ENCODE data around the gene LPP. TPM values are rescaled to one million over a fixed set of nuclear protein-coding genes. Genes with fewer than 3 reads are reported as not detected.

LPP gene
- polyA plus RNA-seq, 2 of the 4 experiments (the other 2 are of a cell fraction) = 11.0 to 30.8 TPM

- H3K27ac ChIP-seq = no peak overlapping the region
Measured at GRCh38 chr3:188876370-188876769, 722.4 kb downstream of the LPP start.

GRCh38 chr3:188877381-188877780 lies 723.4 kb downstream of the LPP start:
- peaks cover 23% of the 10 kb centered on the region for H3K4me1 ChIP-seq
- H3K4me2 ChIP-seq = no peak overlapping the region
- ATAC-seq = no peak
- ChIA-PET POLR2A (no interaction called here), CTCF (no interaction called here)
- FAIRE-seq = no peak
- DNase-seq (ENCODE audit: low read depth in 1 of 2, low spot score in 1 of 2) = no peak
- TF ChIP-seq HES2 (IDR thresholded peaks at IDR 0.05) (no peak), TFCP2L1 (CRISPR knock-in tag; IDR thresholded peaks at IDR 0.05) (no peak)
- WGBS (ENCODE audit: missing lambda C conversion rate) = 67% methylated on average over 3 of the region's 3 CpGs
- no peaks in the 10 kb centered on the region for H3K9me3 ChIP-seq
- no peak overlapping the region for H3K4me3 ChIP-seq
- H3K27ac ChIP-seq = no peak overlapping the region

More at GRCh38 chr3:188876370-188876769, 722.4 kb downstream of the LPP start:
- no peak overlapping the region for H3K4me3 ChIP-seq
- H3K4me2 ChIP-seq = no peak overlapping the region
- FAIRE-seq = no peak
- TF ChIP-seq BHLHE40 (IDR thresholded peaks at IDR 0.05; ENCODE audit: low read depth, low read length) (no peak), CEBPB (IDR thresholded peaks at IDR 0.05) (no peak), MAFK (IDR thresholded peaks at IDR 0.05; ENCODE audit: partially characterized antibody) (no peak), CHD4 (IDR thresholded peaks at IDR 0.05; ENCODE audit: borderline replicate concordance) (no peak)
- POLR2A ChIA-PET = no interaction called here
- peaks cover 13% of the 10 kb centered on the region for H3K4me1 ChIP-seq
- DNase-seq (ENCODE audit: low read depth in 1 of 2, low spot score in 1 of 2) = no peak
- 90% methylated on average over 3 of the region's 3 CpGs for WGBS (ENCODE audit: missing lambda C conversion rate)
- ATAC-seq = no peak
- CTCF ChIA-PET = no interaction called here
- no peaks in the 10 kb centered on the region for H3K9me3 ChIP-seq

GRCh38 chr3:188878076-188878475 lies 724.1 kb downstream of the LPP start:
- Histone ChIP-seq H3K4me1 (peaks cover 30% of the 10 kb centered on the region), H3K4me3 (no peak overlapping the region), H3K4me2 (no peak overlapping the region), H3K27ac (no peak overlapping the region), H3K9me3 (no peaks in the 10 kb centered on the region)
- WGBS (ENCODE audit: missing lambda C conversion rate) = 97% methylated on average over 2 of the region's 2 CpGs
- DNase-seq (ENCODE audit: low read depth in 1 of 2, low spot score in 1 of 2) (no peak), FAIRE-seq (no peak), ATAC-seq (no peak)
- CTCF ChIA-PET = no interaction called here
- POLR2A ChIA-PET = no interaction called here
- TF ChIP-seq PBX3 (IDR thresholded peaks at IDR 0.05) (no peak), HOXA7 (CRISPR knock-in tag; IDR thresholded peaks at IDR 0.05) (no peak), EHF (CRISPR knock-in tag; IDR thresholded peaks at IDR 0.05) (no peak), JUN (IDR thresholded peaks at IDR 0.05) (no peak), JUNB (IDR thresholded peaks at IDR 0.05) (no peak), TP53 (CRISPR knock-in tag; IDR thresholded peaks at IDR 0.05) (no peak)

GRCh38 chr3:188881954-188882641 lies 728.1 kb downstream of the LPP start:
- CTCF ChIA-PET = interaction anchor here (0.8 to 2.4 kb wide), 4 partner anchors 14 to 1142 kb away, joined by 3 to 8 read pairs (median 4); no protein-coding TSS in a partner anchor
- peak overlapping the region; percentile 74 for H3K4me2 ChIP-seq
- no peaks in the 10 kb centered on the region for H3K9me3 ChIP-seq
- no peak for FAIRE-seq
- H3K4me3 ChIP-seq = 0 out of 3 replicates have a peak overlapping the region, but pooled peaks have one; percentile 18
- ATAC-seq = peak; percentile 54 to 81; a peak in 4 of 6 replicates
- TF ChIP-seq FOSL2 (IDR thresholded peaks at IDR 0.05) (peak; percentile 19; the same call in 1 of the 2 replicates), FOSL2 (CRISPR knock-in tag; IDR thresholded peaks at IDR 0.05) (no peak), EP300 (IDR thresholded peaks at IDR 0.05) (peak in 1 of 2 experiments; percentile 18; a peak in 1 of 5 replicates), CEBPB (IDR thresholded peaks at IDR 0.05) (peak in 1 of 2 experiments; percentile 69; a peak in 2 of 4 replicates), GATA3 (IDR thresholded peaks at IDR 0.05; ENCODE audit: borderline replicate concordance) (peak; percentile 59; the same call in 1 of the 2 replicates), JUNB (IDR thresholded peaks at IDR 0.05) (peak; percentile 42), PBX3 (IDR thresholded peaks at IDR 0.05) (no peak)
- peak overlapping the region; percentile 75 to 81 for H3K27ac ChIP-seq
- peak; percentile 10 to 50 for DNase-seq (ENCODE audit: low read depth in 1 of 2, low spot score in 1 of 2)
- peaks cover 32% of the 10 kb centered on the region for H3K4me1 ChIP-seq
- POLR2A ChIA-PET = interaction anchor here (1.3 kb wide), 1 partner anchor 65 kb away, joined by 6 read pairs; no protein-coding TSS in a partner anchor
